A549 (cell line): Measurements from ENCODE around the gene SPTA1. TPM values are rescaled to one million over a fixed set of nuclear protein-coding genes. Genes with fewer than 3 reads are reported as not detected.

Source experiments
- ATAC-seq, 2 experiments: fragments of 200-7000 bp in 1 of 2; fragments of >200 bp in 1 of 2; cut with Nextera tagmentation in 1 of 2; cut with Tn5 transposase in 1 of 2; 3 replicates each; pipeline versions ENCODE4 v1.8.0 to v1.9.1; 2018 to 2020; ENCODE audit warnings: mild to moderate bottlenecking in 1 of 2, moderate library complexity in 1 of 2
- CTCF ChIA-PET: fragments of 300-600 bp; sonication (Branson Sonifier 250); formaldehyde crosslinking; extraction: SDS; loops from one replicate; lab custom pipeline; 2021; ENCODE audit warnings: antibody characterized with exemption, inconsistent platforms; lab: Yijun Ruan, JAX
- POLR2A ChIA-PET: fragments of 350-600 bp; formaldehyde crosslinking; extraction: SDS; loops from one replicate; lab custom pipeline; 2021; ENCODE audit warnings: antibody characterized with exemption, inconsistent platforms; lab: Yijun Ruan, JAX
- DNase-seq, 2 experiments: peaks; one replicate each; pipeline versions ENCODE4 v3.0.0 to v3.0.0-alpha.2; 2011 to 2016; ENCODE audit warnings: low read depth in 1 of 2, low spot score in 1 of 2
- FAIRE-seq: peaks from 2 replicates; lab custom pipeline; 2011; peaks lifted over from hg19 to GRCh38; lab: Jason Lieb, UNC
- H3K27ac ChIP-seq, 2 experiments: fragments of >200 bp; sonication (Bioruptor Twin); formaldehyde crosslinking; 3 replicates each; pipeline ENCODE4 v1.5.1; 2016 to 2017
- H3K4me1 ChIP-seq: fragments of >200 bp; sonication (Bioruptor Twin); formaldehyde crosslinking; 3 replicates; pipeline ENCODE4 v1.6.1; 2016
- H3K4me2 ChIP-seq: fragments of >200 bp; sonication (Bioruptor Twin); formaldehyde crosslinking; 3 replicates; pipeline ENCODE4 v1.6.1; 2016
- H3K4me3 ChIP-seq: fragments of >200 bp; sonication (Bioruptor Twin); formaldehyde crosslinking; 3 replicates; pipeline ENCODE4 v1.5.1; 2016
- H3K9me3 ChIP-seq: fragments of >200 bp; sonication (Bioruptor Twin); formaldehyde crosslinking; 3 replicates; pipeline ENCODE4 v1.6.1; 2016
- ATOH8 ChIP-seq: fragments of 250-450 bp; sonication (Bioruptor Pico); IDR thresholded peaks from 2 replicates; pipeline ENCODE4 v1.5.0; 2020; ENCODE audit warnings: low read depth, mild to moderate bottlenecking, moderate library complexity
- CBX2 ChIP-seq: fragments of 200-600 bp; sonication (generic); IDR thresholded peaks from 2 replicates; pipeline ENCODE4 v1.6.1; 2016; ENCODE audit warnings: low read depth, mild to moderate bottlenecking, borderline replicate concordance
- CTCF ChIP-seq: fragments of >200 bp; sonication (Bioruptor Twin); formaldehyde crosslinking; IDR thresholded peaks from 3 replicates; pipeline ENCODE4 v1.5.1; 2016
- ELK1 ChIP-seq: fragments of 150-350 bp; IDR thresholded peaks from 2 replicates; pipeline ENCODE4 v1.6.1; 2014; ENCODE audit warnings: low read depth, mild to moderate bottlenecking, low read length
- EP300 ChIP-seq, 2 experiments: fragments of >200 bp; sonication (Bioruptor Twin); formaldehyde crosslinking; IDR thresholded peaks; 2 replicates in 1 of 2; 3 replicates in 1 of 2; pipeline ENCODE4 v1.6.1; 2016 to 2017
- ESRRA ChIP-seq: fragments of 150-350 bp; IDR thresholded peaks from 2 replicates; pipeline ENCODE4 v1.6.1; 2014; ENCODE audit warnings: mild to moderate bottlenecking, low read length, borderline replicate concordance
- FOSB ChIP-seq: fragments of 250-450 bp; sonication (Bioruptor Pico); IDR thresholded peaks from 2 replicates; pipeline ENCODE4 v1.5.0; 2020; ENCODE audit warnings: mild to moderate bottlenecking, moderate library complexity
- FOSL2 ChIP-seq, 2 experiments: fragments of 450-650 bp in 1 of 2; fragments of >200 bp in 1 of 2; sonication (Bioruptor Twin) in 1 of 2; formaldehyde crosslinking; IDR thresholded peaks; 2 replicates each; pipeline versions ENCODE4 v1.5.0 to v1.6.1; 2016 to 2020; ENCODE audit warnings: mild to moderate bottlenecking in 1 of 2, moderate library complexity in 1 of 2
- FOXS1 ChIP-seq: fragments of 250-450 bp; sonication (Bioruptor Pico); IDR thresholded peaks from 2 replicates; pipeline ENCODE4 v1.5.0; 2020; ENCODE audit warnings: mild to moderate bottlenecking, moderate library complexity
- HDAC2 ChIP-seq: fragments of 200-600 bp; sonication (generic); IDR thresholded peaks from 2 replicates; pipeline ENCODE4 v1.6.1; 2016
- HMGXB4 ChIP-seq: fragments of 250-450 bp; sonication (Bioruptor Pico); IDR thresholded peaks from 2 replicates; pipeline ENCODE4 v1.5.0; 2021; ENCODE audit warnings: mild to moderate bottlenecking, moderate library complexity, borderline replicate concordance
- HOXA7 ChIP-seq: fragments of 250-450 bp; sonication (Bioruptor Pico); IDR thresholded peaks from 2 replicates; pipeline ENCODE4 v1.5.0; 2020; ENCODE audit warnings: mild to moderate bottlenecking, moderate library complexity
- JUN ChIP-seq, 2 experiments: fragments of >200 bp; sonication (Bioruptor Twin); formaldehyde crosslinking; IDR thresholded peaks; 2 replicates in 1 of 2; 3 replicates in 1 of 2; pipeline ENCODE4 v1.6.1; 2016 to 2017
- JUNB ChIP-seq: fragments of >200 bp; sonication (Bioruptor Twin); formaldehyde crosslinking; IDR thresholded peaks from 2 replicates; pipeline ENCODE4 v1.6.1; 2016
- KDM1A ChIP-seq: fragments of 200-600 bp; sonication (generic); IDR thresholded peaks from 2 replicates; pipeline ENCODE4 v1.6.1; 2016; ENCODE audit warnings: low read depth, mild to moderate bottlenecking
- KDM5A ChIP-seq: fragments of 200-600 bp; sonication (generic); IDR thresholded peaks from 2 replicates; pipeline ENCODE4 v1.6.1; 2016; ENCODE audit warnings: antibody characterized with exemption, mild to moderate bottlenecking
- MAFK ChIP-seq: fragments of 450-650 bp; IDR thresholded peaks from 2 replicates; pipeline ENCODE4 v1.6.1; 2014; ENCODE audit not compliant: partially characterized antibody
- MAX ChIP-seq: IDR thresholded peaks from 2 replicates; pipeline ENCODE4 v1.6.1; 2012
- POLR2AphosphoS2 ChIP-seq: conservative IDR thresholded peaks from 2 replicates; pipeline ENCODE4 v1.6.1; 2012; ENCODE audit warnings: low read length, improper control_type of control experiment, inconsistent platforms
- RFX5 ChIP-seq: fragments of 450-650 bp; IDR thresholded peaks from 2 replicates; pipeline ENCODE4 v1.7.1; 2014; ENCODE audit warnings: antibody characterized with exemption, mild to moderate bottlenecking, moderate library complexity
- RNF2 ChIP-seq: fragments of 200-600 bp; sonication (generic); IDR thresholded peaks from 2 replicates; pipeline ENCODE4 v1.6.1; 2016; ENCODE audit warnings: low read depth, mild to moderate bottlenecking, antibody characterized with exemption, moderate library complexity, borderline replicate concordance
- SREBF2 ChIP-seq: fragments of 450-650 bp; IDR thresholded peaks from 2 replicates; pipeline ENCODE4 v1.6.1; 2014; ENCODE audit warnings: mild to moderate bottlenecking, moderate library complexity
- WGBS: methylation state at CpG from one replicate; pipeline ENCODE4 v1.1.6; 2017; ENCODE audit errors: missing lambda C conversion rate; 5-methylcytosine and 5-hydroxymethylcytosine counted together
- polyA plus RNA-seq, 4 experiments: library from polyadenylated mRNA; depleted of rRNA in 3 of 4; stranded (reverse); fragments of >200 nt; fragmentation: RNase III in 1 of 4; extraction: RNeasy Plus Mini Kit Qiagen cat#74134 plus additional on column Dnase treatment in 1 of 4; gene quantifications; 2 replicates in 3 of 4; 3 replicates in 1 of 4; pipeline ENCODE4 v1.2.3, GENCODE V29; 2011 to 2017

Gene SPTA1
- polyA plus RNA-seq, 2 of the 4 experiments (the other 2 are of a cell fraction), result 0.10 TPM; not detected in 1

- ChIA-PET POLR2A (no interaction called here), CTCF (no interaction called here)
- Histone ChIP-seq H3K4me2 (no peak within 1 kb of the TSS), H3K27ac (no peak within 1 kb of the TSS), H3K4me3 (no peak within 1 kb of the TSS), H3K4me1 (no peaks in the 10 kb centered on the region), H3K9me3 (no peaks in the 10 kb centered on the region)
- DNase-seq (no peak), FAIRE-seq (no peak), ATAC-seq (no peak)
- WGBS, result 27% methylated on average over 2 of the region's 2 CpGs
- TF ChIP-seq CTCF, result no peak
- no peak for TF ChIP-seq SREBF2
- no peak for TF ChIP-seq MAFK
- TF ChIP-seq JUNB, result no peak
- no peak for TF ChIP-seq RNF2
- TF ChIP-seq HOXA7 (CRISPR knock-in tag), result no peak
- TF ChIP-seq KDM1A, result no peak
- TF ChIP-seq KDM5A, result no peak
- no peak for TF ChIP-seq ATOH8 (CRISPR knock-in tag)
- TF ChIP-seq POLR2AphosphoS2, result no peak
- TF ChIP-seq ESRRA, result no peak
- TF ChIP-seq HMGXB4 (CRISPR knock-in tag), result no peak
- no peak for TF ChIP-seq FOSL2 (IDR thresholded peaks at IDR 0.05)
- TF ChIP-seq FOSL2 (CRISPR knock-in tag; IDR thresholded peaks at IDR 0.05), result no peak
- no peak for TF ChIP-seq EP300 (IDR thresholded peaks at IDR 0.05)
- TF ChIP-seq HDAC2, result no peak
- TF ChIP-seq CBX2, result no peak
- no peak for TF ChIP-seq FOSB
- no peak for TF ChIP-seq RFX5
These were observed 34.1 kb upstream of the SPTA1 start, which contains the start of gene OR6K3 for GRCh38 chr1:158720620-158721019. Gene OR6K3 (minus strand): TSS chr1:158720720. CDS start chr1:158718115, 2,605 bp downstream.

- no peak overlapping the region for H3K27ac ChIP-seq
- no peaks in the 10 kb centered on the region for H3K4me1 ChIP-seq
- POLR2A ChIA-PET, result no interaction called here
- ATAC-seq (no peak), FAIRE-seq (no peak), DNase-seq (no peak)
- H3K4me3 ChIP-seq, result no peak overlapping the region
- H3K4me2 ChIP-seq, result no peak overlapping the region
- 3% methylated on average over 3 of the region's 3 CpGs for WGBS
- TF ChIP-seq MAX (no peak), JUN (IDR thresholded peaks at IDR 0.05) (no peak), ELK1 (no peak), FOXS1 (CRISPR knock-in tag) (no peak), HOXA7 (CRISPR knock-in tag) (no peak), CTCF (no peak), HMGXB4 (CRISPR knock-in tag) (no peak)
- CTCF ChIA-PET, result interaction anchor here (0.6 kb wide), 1 partner anchor 1894 kb away, joined by 4 read pairs; no protein-coding TSS in a partner anchor
- H3K9me3 ChIP-seq, result no peaks in the 10 kb centered on the region
These were observed 33.1 kb upstream of the SPTA1 start for GRCh38 chr1:158719664-158720063.
